ENCODE data around the gene ATP13A4. TPM values are rescaled to one million over a fixed set of nuclear protein-coding genes. Genes with fewer than 3 reads are reported as not detected.
A peak's percentile ranks its signal among the peaks of the same experiment; 100 is the strongest.

ATP13A4 gene
- total RNA-seq, 1 experiment from 2014 or later: not detected

DNA sequence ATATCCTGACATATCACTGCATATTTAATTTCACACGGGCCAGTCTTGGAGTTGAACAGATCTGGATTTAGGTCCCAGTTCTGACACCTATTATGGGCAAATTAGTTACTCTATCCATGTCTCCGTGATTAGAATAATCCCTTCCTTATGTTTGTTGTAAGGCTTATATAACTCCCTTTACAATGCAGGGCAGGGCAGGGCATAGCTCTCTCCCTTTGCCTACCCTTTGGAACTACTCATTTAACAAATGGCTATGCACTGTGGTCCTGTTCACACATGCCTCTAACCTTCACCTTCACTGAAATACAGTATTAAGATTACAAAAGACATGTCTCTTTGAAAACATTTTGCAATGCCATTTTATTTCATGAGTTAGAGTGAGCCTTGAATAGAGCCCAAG lies 151.4 kb downstream of the ATP13A4 start:
- no peak for DNase-seq (ENCODE audit: low read depth)

DNA sequence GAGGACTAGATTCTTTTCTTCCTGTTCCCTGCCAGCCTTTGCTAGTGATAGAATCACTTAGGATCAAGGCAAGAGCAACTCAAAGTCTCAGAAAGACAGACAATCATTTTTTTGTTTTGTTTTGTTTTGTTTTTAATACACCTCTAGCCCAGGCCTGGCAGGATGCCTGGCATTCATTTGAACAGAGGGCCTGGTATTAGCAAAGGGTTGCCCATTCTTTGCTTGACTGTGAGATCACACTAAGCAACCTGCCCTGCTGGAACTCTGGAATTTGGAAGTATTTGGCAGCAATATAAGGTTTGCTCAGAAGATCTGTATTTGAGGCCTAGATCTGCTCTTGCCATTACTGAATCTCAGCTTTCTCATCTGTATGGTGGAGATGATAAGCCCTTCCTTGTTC lies 154.4 kb downstream of the ATP13A4 start:
- no peak for DNase-seq (ENCODE audit: low read depth)

DNA sequence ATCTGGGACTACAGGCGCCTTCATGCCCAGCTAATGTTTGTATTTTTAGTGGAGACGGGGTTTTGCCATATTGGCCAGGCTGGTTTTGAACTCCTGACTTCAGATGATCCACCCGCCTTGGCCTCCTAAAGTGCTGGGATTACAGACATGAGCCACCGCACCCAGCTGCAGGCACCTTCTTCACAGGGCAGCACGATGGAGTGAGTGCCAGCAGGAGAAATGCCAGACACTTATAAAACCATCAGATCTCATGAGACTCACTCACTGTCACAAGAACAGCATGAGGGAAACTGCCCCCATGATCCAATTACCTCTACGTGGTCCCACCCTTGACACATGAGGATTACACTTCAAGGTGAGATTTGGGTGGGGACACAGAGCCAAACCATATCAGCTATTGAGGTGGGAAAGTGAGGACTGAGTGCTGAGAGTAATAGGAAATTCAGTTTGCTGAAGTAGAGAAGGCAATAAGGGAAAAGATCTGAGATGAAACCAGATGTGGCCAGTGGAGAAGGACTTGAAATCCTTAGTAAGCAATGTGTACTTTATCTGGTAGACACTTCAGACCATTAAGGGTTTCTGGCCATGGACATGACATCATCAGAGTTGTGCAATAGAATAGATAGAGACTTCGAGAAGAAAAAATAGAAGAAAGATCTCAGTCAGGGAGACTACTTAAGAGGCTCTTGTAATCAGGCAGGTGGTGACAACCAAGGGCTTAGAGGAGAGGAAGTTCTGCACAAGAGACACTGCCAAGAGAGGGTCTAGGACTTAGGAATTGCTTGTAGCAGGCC lies 158.0 kb downstream of the ATP13A4 start:
- no peak for DNase-seq (ENCODE audit: low read depth)

DNA sequence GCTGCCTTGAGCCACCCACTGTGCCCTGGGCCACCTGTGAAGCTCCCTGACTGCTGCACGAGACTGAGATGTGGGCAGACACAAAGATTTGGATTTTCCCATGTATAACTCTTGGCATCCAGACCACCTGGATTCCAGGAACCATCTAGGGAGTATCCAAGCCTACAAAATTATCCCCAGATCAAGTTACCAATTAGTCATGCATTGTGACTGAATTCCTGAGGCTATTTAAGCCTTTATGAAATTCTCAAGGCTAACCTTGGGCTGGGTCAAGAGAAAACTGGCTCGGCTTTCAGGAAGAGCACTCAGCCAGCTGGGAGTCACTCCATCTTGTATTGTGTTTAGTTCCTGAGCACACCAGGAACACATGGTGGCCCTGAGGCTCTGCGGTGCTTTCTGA lies 162.8 kb downstream of the ATP13A4 start:
- DNase-seq (ENCODE audit: low read depth): peak; percentile 83

DNA sequence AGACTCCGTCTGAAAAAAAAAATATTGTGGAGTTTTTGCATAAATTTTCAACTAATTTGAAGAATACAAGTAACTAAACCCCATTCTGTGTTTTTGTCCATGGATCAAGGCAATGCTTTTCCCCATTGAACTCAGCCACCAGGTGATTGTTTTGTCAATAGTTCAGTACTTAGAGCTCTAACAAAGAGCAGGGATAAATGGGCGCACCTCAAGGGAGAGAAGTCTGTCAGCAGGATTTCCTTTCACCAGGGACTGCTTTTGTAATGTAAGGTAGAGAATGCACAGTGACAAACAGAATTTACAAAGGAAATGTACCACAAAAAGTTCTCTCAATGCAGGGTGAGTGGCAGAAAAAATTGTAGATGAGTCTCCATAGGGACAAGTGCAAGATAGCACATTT lies 165.4 kb downstream of the ATP13A4 start:
- no peak for DNase-seq (ENCODE audit: low read depth)

DNA sequence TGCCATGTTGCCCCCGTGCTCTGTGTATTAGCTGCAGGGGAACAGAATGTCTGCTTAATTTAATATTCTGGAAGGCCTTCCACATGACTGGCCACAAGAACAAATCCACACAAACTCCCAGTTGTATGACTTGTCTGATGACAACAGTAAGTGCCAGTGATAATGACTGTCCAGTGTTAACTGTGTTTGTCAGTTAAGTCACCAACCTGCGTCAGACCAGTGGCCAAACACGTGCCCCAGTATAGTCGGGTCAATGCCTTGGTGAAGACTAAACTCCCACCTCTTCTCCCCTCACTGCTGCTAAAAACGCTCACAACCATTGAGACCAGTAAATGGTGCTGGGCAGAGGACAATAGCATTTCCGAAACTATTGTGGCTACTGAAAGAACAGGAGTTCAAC lies 166.3 kb downstream of the ATP13A4 start:
- DNase-seq (ENCODE audit: low read depth): no peak

DNA sequence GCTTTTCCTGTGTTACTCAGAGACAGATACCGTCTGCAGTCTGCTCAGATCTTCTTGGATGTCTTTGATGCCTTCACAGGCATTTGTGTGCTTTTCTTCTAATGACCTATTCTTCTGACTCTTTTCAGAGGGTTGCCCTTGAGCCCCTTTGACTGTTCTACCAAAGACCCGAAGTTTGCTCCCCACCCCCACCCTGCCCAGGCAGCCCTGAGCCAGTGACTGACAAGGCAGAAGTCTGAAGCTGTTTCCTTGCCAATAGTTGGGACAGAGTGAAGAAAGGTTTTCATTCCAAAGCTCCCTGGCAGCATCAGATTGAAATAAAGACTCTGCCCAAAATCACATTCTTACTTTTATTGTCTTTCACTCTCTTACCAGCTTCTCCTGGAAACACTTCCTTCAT lies 167.1 kb downstream of the ATP13A4 start:
- no peak for DNase-seq (ENCODE audit: low read depth)

DNA sequence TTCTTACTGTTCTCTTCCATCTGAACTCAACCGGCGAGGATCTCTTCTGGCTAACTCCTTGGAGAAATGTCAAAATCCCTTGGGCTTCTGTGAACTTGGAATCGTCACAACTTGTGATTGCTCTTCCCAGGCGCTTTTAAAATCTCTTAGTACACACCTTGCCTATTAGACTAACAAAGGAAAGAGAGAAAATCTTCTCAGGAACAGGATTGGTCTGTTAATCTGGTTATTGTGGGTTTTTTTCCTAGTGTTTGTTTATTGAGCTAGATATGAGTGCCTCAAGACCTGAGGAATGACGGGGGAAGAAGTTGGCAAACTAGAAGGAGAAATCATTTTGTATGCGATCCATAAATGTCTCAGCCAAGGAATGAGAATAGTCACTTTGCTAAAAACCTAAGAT lies 176.0 kb downstream of the ATP13A4 start, which contains the start of gene ATP13A5:
TSS of gene ATP13A5 (minus strand) at position 48 of the 400 bp plus-strand sequence. CDS start at position 20, 28 bp downstream.
- no peak for DNase-seq (ENCODE audit: low read depth)

DNA sequence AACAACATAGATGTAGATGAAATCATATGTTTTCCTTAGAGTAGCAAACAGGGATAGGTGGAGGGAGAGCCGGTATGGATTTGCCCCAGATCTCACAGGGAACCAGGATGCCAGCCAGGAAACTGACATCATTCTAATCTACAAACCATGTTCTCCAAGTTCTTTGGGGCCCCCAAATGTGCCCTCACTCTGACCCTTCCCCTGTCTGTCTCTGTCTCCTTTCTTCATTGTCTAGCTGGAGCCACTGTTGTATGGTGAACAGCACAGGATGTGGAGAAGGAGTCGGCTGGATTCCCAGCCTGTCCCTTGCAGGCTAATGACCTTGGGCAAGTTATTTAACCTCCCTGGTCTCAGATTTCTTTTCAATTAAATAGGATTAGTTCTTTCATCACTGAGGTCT lies 177.1 kb downstream of the ATP13A4 start:
- no peak for DNase-seq (ENCODE audit: low read depth)

DNA sequence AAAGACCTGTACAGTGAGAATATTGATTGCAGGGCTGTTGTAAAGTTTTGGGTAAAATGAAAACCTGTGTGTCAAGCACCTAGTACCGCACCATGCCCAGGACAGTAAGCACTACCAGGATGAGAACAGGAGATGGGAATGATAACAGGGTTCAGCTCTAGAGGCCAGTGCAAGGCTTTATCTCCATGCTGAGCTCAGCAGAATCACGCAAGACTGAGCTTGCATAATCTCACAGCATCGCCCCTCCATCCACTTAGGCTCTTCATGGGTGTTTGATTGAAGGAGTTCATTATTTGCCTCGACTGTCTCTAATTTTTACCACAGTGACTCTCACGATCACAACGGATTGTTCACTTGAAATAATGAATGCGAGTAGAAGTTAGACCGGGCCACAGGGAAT lies 179.1 kb downstream of the ATP13A4 start:
- DNase-seq (ENCODE audit: low read depth): no peak

DNA sequence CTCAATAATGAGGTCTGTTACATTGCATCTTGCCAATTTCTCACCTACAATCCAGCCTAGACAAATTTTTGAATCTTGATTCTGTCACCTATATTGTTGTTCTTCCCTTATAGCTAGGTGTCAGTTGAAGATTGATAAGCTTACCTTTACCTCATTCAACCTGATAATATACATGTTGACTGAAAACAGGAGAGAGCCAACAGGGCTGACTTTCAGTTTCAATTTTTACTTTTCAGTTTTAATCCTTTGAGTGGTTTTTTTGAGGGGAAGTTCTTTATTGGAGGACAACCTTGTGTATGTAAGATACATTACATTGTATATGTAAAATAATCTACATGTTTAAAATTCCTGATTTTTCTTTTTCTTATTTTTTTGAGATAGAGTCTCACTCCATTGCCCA lies 181.9 kb downstream of the ATP13A4 start:
- DNase-seq (ENCODE audit: low read depth): no peak

DNA sequence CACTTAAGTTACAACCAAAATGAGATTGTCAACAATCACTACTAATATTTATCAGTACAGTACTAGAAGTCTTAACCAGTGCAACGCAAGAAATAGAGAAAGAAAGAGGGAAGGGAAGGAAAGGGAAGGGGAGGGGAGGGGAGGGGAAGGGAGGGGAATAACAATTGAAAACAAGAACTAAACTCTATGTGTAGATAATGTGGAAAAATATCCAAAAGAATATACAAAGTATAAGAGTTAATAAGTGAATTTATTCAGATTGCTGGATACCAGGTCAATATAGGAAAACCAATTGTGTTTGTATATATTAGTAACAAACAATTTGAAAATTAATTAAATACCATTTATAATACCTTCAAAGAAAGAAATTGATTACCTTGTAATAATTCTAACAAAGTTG lies 186.8 kb downstream of the ATP13A4 start:
- no peak for DNase-seq (ENCODE audit: low read depth)

DNA sequence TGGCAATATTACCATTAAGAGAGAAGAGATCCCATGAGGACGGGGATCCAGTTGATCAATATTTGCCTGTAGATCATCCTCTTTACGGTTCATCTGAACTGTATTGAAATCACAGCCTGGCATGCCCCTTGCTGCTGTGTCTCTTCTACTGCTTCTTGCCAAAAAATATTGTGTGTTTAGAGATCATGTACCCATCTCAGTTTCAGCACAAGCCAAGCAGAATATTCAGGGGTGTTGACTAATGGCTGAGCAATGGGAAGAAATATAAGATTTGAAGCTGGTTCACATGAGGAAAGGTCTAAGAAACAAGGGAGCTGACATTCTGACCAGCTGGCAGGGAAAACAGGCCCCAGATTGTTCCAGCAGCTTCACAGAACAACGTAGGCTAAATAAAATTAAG lies 197.4 kb downstream of the ATP13A4 start:
- DNase-seq (ENCODE audit: low read depth): no peak

DNA sequence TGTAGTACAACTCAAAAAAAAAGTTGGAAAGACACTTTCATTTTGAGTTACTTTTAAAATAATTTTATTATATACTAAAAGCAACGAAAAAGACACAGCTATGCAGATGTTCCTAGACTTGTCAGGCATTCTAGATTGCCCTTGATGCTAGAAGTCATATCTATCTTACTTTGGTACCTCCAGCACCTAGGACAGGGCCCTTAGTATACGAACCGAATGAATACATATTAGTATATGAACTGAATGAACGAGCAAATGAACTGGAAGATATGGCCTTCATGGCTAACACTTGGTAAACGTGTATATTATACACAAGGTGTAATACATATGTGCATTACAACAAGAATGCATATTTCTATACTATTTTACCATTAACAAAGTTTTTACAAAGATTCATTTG lies 200.3 kb downstream of the ATP13A4 start:
- DNase-seq (ENCODE audit: low read depth): no peak

Other genes starting within 250 kb of the ATP13A4 start
- gene ATP13A5, start 176.1 kb downstream of the ATP13A4 start, total RNA-seq (2014; rRNA removed; shearing (Covaris generic)): not detected in 2 replicates
- gene OPA1, start 38.3 kb upstream of the ATP13A4 start, total RNA-seq (2014; rRNA removed; shearing (Covaris generic)): 62.2 and 68.7 TPM in 2 replicates